Thymus (tissue), 11 donors: Measurements from ENCODE around the gene BIRC2. TPM values are rescaled to one million over a fixed set of nuclear protein-coding genes. Genes with fewer than 3 reads are reported as not detected.

Experiments
- DNase-seq, 9 donors: peaks; one replicate each; pipeline ENCODE4 v3.0.0-alpha.2; 2013; ENCODE audit warnings: low spot score in 9 of 9, low read depth in 6 of 9, missing footprints in 1 of 9
- H3K27ac ChIP-seq, 2 donors: one replicate each; pipeline ENCODE4 v1.5.1; 2013; ENCODE audit warnings: control low read depth in 1 of 2, low read depth in 1 of 2, low read length in 1 of 2, mild to moderate bottlenecking in 1 of 2, moderate library complexity in 1 of 2
- H3K27me3 ChIP-seq, 2 donors: one replicate each; pipeline ENCODE4 v1.5.1; 2013; ENCODE audit warnings: low read length in 1 of 2; ENCODE audit not compliant: control insufficient read depth in 2 of 2, insufficient read depth in 1 of 2
- H3K36me3 ChIP-seq, 2 donors: one replicate each; pipeline ENCODE4 v1.5.1; 2013; ENCODE audit warnings: low read length in 1 of 2, mild to moderate bottlenecking in 1 of 2, moderate library complexity in 1 of 2; ENCODE audit not compliant: control insufficient read depth in 2 of 2, insufficient read depth in 2 of 2
- H3K4me1 ChIP-seq, 2 donors: one replicate each; pipeline ENCODE4 v1.5.1; 2013; ENCODE audit warnings: low read length in 2 of 2; ENCODE audit not compliant: control insufficient read depth in 2 of 2, insufficient read depth in 2 of 2
- H3K4me3 ChIP-seq, 2 donors: one replicate each; pipeline ENCODE4 v1.5.1; 2013; ENCODE audit warnings: low read length in 2 of 2, control low read depth in 1 of 2, mild to moderate bottlenecking in 1 of 2
- H3K9me3 ChIP-seq, 2 donors: one replicate each; pipeline ENCODE4 v1.5.1; 2013; ENCODE audit warnings: low read length in 1 of 2, mild to moderate bottlenecking in 1 of 2; ENCODE audit not compliant: control insufficient read depth in 2 of 2, insufficient read depth in 1 of 2
- WGBS: extraction: QIAGEN DNeasy Blood & Tissue Kit; methylation state at CpG from one replicate; pipeline ENCODE4 v1.1.7; 2013; 5-methylcytosine and 5-hydroxymethylcytosine counted together
- polyA plus RNA-seq: library from polyadenylated mRNA; stranded (reverse); fragments of 200-250 nt; gene quantifications from one replicate; pipeline ENCODE4 v1.2.3, GENCODE V29; 2013
- total RNA-seq: library from RNA; stranded (reverse); fragments of 120-200 nt; gene quantifications from one replicate; pipeline ENCODE4 v1.2.4, GENCODE V29; 2013
- donor health status: healthy.

Gene BIRC2
- total and polyA plus RNA-seq, 2 donors, result 95.9 to 127 TPM

DNA sequence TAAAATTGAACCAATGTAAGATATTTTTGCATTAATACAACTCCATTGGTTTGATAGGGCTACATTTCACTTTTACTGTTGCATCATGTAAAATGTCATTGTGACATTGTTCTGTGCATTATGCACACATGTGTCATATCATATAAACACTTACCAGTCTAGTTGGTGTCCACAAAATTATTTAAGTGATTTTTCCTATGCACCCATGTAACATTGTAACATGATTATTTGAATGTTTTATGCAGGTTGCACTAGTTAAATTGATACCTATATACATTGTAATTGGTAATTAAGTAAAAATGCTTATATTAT, 39.3 kb upstream of the BIRC2 start:
- Histone ChIP-seq H3K4me1 (peaks cover 20 to 27% of the 10 kb centered on the region in 2 donors), H3K27ac (no peak overlapping the region)

DNA sequence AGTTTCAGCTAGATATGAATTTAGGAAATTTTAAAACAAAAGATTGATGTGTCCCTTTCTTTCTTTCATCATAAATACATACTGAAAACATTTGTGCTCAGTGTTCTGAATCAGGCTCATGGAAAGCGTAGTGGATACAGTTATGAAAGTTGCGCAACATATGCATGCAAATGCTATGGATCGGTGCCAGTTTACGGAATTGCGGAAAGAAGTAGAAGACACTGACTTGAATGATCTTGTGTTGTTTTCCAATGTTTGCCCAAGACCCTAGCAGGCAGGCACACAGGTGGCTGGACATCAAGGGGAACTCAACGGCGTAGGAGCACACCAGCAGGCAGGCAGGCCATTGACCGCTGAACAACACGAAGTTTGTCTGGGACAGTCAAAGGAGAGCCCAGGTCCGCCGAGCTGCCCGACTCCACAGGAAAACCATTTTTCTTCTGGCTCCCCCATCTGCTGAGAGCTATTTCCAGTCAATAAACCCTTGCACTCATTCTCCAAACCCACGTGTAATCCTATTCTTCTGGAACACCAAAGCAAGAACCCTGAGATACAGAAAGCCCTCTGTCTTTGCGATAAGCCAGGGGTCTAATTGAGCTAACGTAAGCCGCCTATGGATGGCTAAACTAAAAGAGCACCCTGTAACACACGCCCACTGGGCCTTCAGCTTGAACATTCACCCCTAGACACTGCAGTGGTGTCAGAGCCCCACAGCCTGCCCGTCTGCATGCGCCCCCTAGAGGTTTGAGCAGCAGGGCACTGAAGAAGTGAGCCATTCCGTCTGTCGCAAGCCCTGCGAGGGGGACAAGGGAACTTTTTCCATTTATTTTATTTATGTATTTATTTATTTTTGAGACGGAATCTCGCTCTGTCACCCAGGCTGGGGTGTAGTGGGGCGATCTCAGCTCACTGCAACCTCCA, 37.1 kb upstream of the BIRC2 start:
- 97% methylated on average over 25 of the region's 25 CpGs for WGBS
- no peak for DNase-seq
- Histone ChIP-seq H3K4me1 (peaks cover 21 to 33% of the 10 kb centered on the region in 2 donors), H3K36me3 (no peaks in the 10 kb centered on the region), H3K4me3 (no peak overlapping the region), H3K27ac (no peak overlapping the region), H3K9me3 (peaks cover 0 to 4% of the 10 kb centered on the region in 2 donors), H3K27me3 (no peaks in the 10 kb centered on the region)

More for the DNA sequence above, 39.3 kb upstream of the BIRC2 start:
- H3K27me3 ChIP-seq, result no peaks in the 10 kb centered on the region
- H3K4me3 ChIP-seq, result no peak overlapping the region
- DNase-seq, result no peak
- H3K9me3 ChIP-seq, result peaks cover 2 to 13% of the 10 kb centered on the region in 2 donors
- H3K36me3 ChIP-seq, result no peaks in the 10 kb centered on the region

DNA sequence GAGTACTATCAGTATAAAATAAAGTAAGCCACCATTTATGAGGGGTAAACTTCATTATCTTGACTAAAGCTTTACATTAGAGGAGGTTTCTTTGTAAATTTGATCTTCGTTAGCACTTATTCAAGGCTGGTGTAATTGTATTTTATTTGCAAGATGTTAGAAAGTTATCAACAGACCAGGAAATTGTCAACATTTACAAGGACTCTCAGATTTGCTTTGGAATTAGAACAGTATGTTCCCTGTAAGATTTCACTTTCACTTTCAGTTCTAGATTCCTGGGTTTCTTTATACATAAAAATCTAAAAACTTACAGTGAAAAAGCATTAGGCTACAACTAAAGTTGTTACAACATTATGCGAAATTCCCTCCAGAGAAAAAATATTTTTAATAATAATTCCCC, 34.3 kb upstream of the BIRC2 start:
- WGBS, result 70% methylated on average over 2 of the region's 2 CpGs
- Histone ChIP-seq H3K27me3 (no peaks in the 10 kb centered on the region), H3K36me3 (no peaks in the 10 kb centered on the region), H3K4me1 (peaks cover 7 to 18% of the 10 kb centered on the region in 2 donors), H3K9me3 (peaks cover 0 to 4% of the 10 kb centered on the region in 2 donors), H3K4me3 (no peak overlapping the region), H3K27ac (peak overlapping the region in 1 of 2 donors; percentile 74)
- peak in 1 of 9 donors; percentile 53 for DNase-seq

DNA sequence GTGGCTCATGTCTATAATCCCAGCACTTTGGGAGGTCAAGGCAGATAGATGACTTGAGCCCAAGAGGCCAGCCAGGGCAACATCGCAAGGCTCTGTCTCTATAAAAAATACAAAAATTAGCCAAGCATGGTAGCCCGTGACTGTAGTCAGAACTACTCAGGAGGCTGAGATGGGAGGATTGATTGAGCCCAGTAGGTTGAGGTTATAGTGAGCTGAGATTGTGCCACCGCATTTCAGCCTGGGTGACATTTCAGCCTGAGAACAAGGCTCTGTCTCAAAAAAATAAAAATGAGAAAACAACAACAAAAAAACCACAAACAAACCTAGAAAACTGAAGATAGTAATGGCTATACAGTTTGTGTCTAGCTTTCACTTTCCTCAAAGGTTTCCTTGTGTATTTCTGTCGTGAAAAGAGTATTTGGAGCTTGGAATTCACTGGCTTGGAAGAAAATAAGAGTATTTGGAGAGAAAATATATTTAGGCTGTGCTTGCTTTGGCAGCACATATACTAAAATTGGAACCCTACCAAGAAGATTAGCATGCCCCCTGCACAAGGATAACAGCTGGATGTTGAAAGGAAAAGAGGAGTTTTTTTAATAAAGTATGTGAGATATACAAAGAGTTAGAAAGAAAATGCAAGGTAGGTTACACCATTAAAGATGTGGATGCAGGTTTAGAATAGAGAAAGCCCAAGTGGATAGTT, 33.6 kb upstream of the BIRC2 start:
- H3K36me3 ChIP-seq, result no peaks in the 10 kb centered on the region
- H3K4me3 ChIP-seq, result no peak overlapping the region
- peaks cover 8 to 24% of the 10 kb centered on the region in 2 donors for H3K4me1 ChIP-seq
- H3K9me3 ChIP-seq, result peaks cover 0 to 4% of the 10 kb centered on the region in 2 donors
- WGBS, result 79% methylated on average over 4 of the region's 4 CpGs
- no peaks in the 10 kb centered on the region for H3K27me3 ChIP-seq
- peak in 1 of 9 donors; percentile 25 for DNase-seq
- H3K27ac ChIP-seq, result peak overlapping the region; percentile 74 to 87

DNA sequence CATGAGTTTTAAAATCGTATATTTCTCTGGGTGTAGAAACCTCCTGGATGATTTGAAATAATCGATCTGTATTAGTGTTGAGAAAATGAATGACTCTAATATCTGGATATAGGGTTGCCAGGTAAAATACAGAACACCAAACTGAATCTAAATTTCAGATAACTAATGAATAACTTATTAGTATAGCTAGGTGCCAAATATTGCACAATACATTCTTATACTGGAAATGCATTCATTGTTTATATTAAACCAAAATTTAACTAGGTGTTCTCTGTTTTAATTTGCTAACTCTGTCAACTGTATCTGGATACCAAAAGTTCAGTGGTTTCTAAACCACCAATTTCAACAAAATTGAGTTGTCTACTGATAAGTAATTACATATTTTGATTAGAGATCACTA, 32.2 kb upstream of the BIRC2 start:
- Histone ChIP-seq H3K36me3 (no peaks in the 10 kb centered on the region), H3K4me1 (peaks cover 19 to 34% of the 10 kb centered on the region in 2 donors), H3K27me3 (no peaks in the 10 kb centered on the region), H3K9me3 (peaks cover 0 to 2% of the 10 kb centered on the region in 2 donors), H3K27ac (no peak overlapping the region), H3K4me3 (no peak overlapping the region)
- WGBS, result 94% methylated on average over 2 of the region's 2 CpGs
- DNase-seq, result no peak

DNA sequence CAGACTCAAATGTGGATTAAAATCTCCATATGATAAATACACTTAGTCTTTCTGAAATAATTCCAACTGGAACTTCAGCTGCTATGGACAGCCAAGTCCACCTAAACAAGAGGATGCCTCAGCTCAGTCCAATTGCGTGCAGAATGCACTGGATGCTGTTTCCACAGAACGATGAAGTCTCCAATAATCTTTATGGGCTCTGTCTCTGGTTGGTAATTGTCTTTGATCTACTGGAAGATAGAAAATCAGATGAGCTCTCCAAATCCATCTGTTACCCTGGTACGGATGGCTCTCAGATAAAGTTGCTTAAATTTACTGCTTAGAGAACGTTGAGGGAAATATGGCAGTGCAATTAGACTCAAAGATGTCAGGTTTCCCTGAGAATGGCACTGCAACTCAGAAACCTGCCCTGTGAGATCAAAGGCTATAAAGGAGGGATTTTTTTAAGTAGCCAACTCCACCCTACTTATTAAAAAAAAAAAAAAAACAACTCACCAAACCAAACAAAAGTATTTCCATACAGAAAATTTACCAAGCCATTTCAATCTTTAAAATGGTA, 30.6 kb upstream of the BIRC2 start:
- WGBS, result 73% methylated on average over 4 of the region's 4 CpGs
- Histone ChIP-seq H3K36me3 (no peaks in the 10 kb centered on the region), H3K27ac (peak overlapping the region; percentile 5 to 75), H3K9me3 (no peaks in the 10 kb centered on the region), H3K27me3 (no peaks in the 10 kb centered on the region), H3K4me3 (no peak overlapping the region), H3K4me1 (peaks cover 27 to 47% of the 10 kb centered on the region in 2 donors)
- DNase-seq, result peak in 1 of 9 donors; percentile 23

DNA sequence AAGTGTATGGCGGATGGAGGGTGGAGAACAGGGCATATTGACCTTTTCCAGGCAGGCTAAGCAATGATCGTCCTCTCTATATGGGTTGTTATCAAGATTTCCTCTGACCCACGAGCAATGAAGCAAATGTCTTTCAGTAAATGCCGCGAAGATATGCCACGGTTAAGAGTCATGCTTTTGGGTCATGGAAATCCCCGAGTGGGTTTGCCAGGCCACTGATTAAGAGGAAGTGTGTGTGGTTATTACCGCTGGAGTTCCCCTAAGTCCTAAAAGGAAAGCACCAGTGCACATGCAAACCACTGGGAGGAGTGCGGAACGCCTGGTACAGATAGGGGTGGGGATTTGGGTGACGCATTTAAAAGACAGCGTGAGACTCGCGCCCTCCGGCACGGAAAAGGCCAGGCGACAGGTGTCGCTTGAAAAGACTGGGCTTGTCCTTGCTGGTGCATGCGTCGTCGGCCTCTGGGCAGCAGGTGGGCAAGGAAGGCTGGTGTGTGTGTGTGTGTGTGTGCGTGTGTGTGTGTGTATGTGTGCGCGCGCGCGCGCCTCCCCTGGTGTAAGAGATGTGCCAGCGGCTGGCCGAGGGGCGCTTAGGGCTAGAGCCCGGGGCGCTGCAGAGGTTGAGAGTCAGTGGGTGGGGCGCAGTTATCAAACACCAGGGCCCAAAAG, 29.8 kb upstream of the BIRC2 start, which contains the start of gene BIRC3:
TSS of gene BIRC3 (plus strand) at position 386 of the 669 bp plus-strand sequence. CDS start 7,026 bp downstream, outside the sequence.
- Histone ChIP-seq H3K4me1 (peaks cover 27 to 48% of the 10 kb centered on the region in 2 donors), H3K9me3 (no peaks in the 10 kb centered on the region), H3K27ac (peak within 1 kb of the TSS; percentile 82 to 92), H3K4me3 (peak within 1 kb of the TSS; percentile 61 to 71), H3K27me3 (no peaks in the 10 kb centered on the region), H3K36me3 (no peaks in the 10 kb centered on the region)
- under 1% methylated on average over 34 of the region's 34 CpGs for WGBS
- peak; percentile 62 to 91 (median 79) for DNase-seq

DNA sequence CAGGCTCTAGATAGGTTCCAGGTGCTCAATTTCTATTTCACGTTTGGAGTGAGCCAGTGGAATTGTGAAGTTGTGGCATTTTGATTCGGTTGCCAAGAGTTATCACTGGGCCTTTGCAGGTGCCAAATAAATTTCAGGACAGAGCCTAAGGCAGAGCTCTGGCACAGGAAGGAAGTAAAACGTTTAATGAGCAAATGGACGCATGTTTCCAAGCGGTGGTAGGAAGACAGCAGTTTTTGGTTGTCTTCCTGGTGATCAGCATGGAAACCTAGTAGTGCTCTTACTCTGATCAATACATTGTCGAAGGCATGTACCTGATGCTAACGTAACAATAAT, 29.3 kb upstream of the BIRC2 start:
- no peaks in the 10 kb centered on the region for H3K27me3 ChIP-seq
- peak overlapping the region; percentile 61 to 71 for H3K4me3 ChIP-seq
- no peak for DNase-seq
- H3K27ac ChIP-seq, result peak overlapping the region; percentile 82 to 92
- H3K4me1 ChIP-seq, result peaks cover 29 to 48% of the 10 kb centered on the region in 2 donors
- H3K9me3 ChIP-seq, result no peaks in the 10 kb centered on the region
- WGBS, result 29% methylated on average over 7 of the region's 7 CpGs
- no peaks in the 10 kb centered on the region for H3K36me3 ChIP-seq
